HG02678 (cell line): ENCODE measurements around the gene SLC1A1.

Experiments
- ATAC-seq: cut with Tn5 transposase; IDR thresholded peaks from one replicate; pipeline ENCODE4 v1.9.1; 2021; ENCODE audit warnings: mild to moderate bottlenecking, moderate library complexity; ENCODE audit not compliant: unreplicated experiment

Gene SLC1A1

GRCh38 chr9:4614627-4615026 lies 124.4 kb downstream of the SLC1A1 start:
- ATAC-seq = no peak

GRCh38 chr9:4615251-4615650 lies 125.0 kb downstream of the SLC1A1 start:
- ATAC-seq = no peak

- no peak for ATAC-seq
These were observed 125.5 kb downstream of the SLC1A1 start for GRCh38 chr9:4615778-4616177.

GRCh38 chr9:4617752-4618151 lies 127.5 kb downstream of the SLC1A1 start:
- ATAC-seq = no peak

- no peak for ATAC-seq
These were observed 128.4 kb downstream of the SLC1A1 start for GRCh38 chr9:4618700-4619099.

- ATAC-seq = no peak
These were observed 129.9 kb downstream of the SLC1A1 start for GRCh38 chr9:4620057-4620765.

GRCh38 chr9:4620881-4621555 lies 130.8 kb downstream of the SLC1A1 start:
- ATAC-seq = no peak

GRCh38 chr9:4622016-4622415 lies 131.7 kb downstream of the SLC1A1 start:
- ATAC-seq = no peak

GRCh38 chr9:4630836-4631235 lies 140.6 kb downstream of the SLC1A1 start:
- no peak for ATAC-seq
